Measurements from ENCODE around the gene NAT14.

DNA sequence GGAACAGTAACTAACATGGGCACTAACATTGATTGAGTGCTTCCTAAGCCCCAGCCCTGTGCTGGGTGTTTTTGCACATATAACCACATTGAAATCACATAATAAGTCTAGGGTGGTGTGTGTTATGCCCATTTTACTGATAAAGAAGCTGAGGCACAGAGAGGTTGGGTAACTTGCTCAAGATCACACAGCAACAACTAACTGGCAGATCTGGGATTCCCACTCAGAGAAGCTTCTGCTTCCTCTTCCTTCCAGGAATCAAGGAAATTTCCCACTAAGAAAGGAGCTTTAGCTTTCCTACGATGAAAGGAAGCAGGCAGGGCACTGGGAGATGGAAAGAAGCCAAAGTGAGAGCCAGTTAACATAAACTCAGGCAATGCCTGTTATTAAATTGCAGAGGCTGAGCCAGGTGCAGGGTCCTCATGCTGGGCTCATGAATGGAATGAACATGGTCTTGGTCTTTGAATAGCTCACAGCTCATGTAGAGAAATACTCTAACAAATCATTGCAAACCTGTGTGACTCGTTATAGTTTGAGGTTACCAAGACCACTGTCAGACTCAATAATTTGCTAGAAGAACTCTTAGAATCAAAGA lies 13.4 kb downstream of the NAT14 start:
- TF ChIP-seq, protein P1, sequence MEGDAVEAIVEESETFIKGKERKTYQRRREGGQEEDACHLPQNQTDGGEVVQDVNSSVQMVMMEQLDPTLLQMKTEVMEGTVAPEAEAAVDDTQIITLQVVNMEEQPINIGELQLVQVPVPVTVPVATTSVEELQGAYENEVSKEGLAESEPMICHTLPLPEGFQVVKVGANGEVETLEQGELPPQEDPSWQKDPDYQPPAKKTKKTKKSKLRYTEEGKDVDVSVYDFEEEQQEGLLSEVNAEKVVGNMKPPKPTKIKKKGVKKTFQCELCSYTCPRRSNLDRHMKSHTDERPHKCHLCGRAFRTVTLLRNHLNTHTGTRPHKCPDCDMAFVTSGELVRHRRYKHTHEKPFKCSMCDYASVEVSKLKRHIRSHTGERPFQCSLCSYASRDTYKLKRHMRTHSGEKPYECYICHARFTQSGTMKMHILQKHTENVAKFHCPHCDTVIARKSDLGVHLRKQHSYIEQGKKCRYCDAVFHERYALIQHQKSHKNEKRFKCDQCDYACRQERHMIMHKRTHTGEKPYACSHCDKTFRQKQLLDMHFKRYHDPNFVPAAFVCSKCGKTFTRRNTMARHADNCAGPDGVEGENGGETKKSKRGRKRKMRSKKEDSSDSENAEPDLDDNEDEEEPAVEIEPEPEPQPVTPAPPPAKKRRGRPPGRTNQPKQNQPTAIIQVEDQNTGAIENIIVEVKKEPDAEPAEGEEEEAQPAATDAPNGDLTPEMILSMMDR (IDR thresholded peaks at IDR 0.05 in 2 of 3, conservative IDR thresholded peaks at IDR 0.05 in 1 of 3; ENCODE audit: borderline replicate concordance in 1 of 3, insufficient read depth in 1 of 3, low read depth in 2 of 3, low read length in 2 of 3), result no peak
- no peak for TF ChIP-seq CEBPB (IDR thresholded peaks at IDR 0.05; ENCODE audit: low read depth)
- TF ChIP-seq POLR2AphosphoS5 (IDR thresholded peaks at IDR 0.05; ENCODE audit: low read depth, low read length), result no peak
- TF ChIP-seq POLR2A (IDR thresholded peaks at IDR 0.05; ENCODE audit: borderline replicate concordance, extremely low read depth, insufficient read depth, insufficient read length), result no peak
- no peak for TF ChIP-seq YY1 (IDR thresholded peaks at IDR 0.05; ENCODE audit: extremely low read depth, insufficient replicate concordance, low read depth, low read length)
